ENCODE data around the gene PRRX2. TPM values are rescaled to one million over a fixed set of nuclear protein-coding genes. Genes with fewer than 3 reads are reported as not detected.

PRRX2 gene
- total RNA-seq, 4 donors from 2014 or later, result 9.6 to 32.1 (median 14.9) TPM

DNA sequence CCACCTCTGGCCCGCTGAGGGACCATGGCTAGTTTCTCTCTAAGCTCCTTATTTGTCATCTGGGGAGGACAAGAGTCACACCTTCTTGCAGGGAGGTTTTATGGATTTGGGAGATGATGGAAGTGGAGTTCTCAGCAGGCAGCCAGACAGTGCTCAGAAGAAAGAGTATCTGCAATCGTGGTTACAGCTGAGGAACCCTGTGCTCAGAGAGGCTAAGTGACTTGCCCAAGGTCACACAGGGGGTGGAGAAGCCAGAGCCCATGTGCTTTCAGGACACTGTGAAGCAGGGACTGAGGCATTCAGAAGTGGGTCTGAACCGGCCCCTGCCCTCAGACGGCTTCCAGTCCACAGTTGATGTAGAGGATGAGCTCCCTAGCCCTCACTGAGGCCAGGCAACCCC is 10.8 kb downstream of the PRRX2 start:
- peaks cover 0 to 33% (median 4%) of the 10 kb centered on the region in 4 donors for H3K4me1 ChIP-seq
- no peak overlapping the region for H3K4me3 ChIP-seq
- H3K27ac ChIP-seq, result peak overlapping the region in 1 of 4 donors; percentile 46
- peaks cover 0 to 28% of the 10 kb centered on the region in 2 donors for H3K27me3 ChIP-seq
- no peaks in the 10 kb centered on the region for H3K9me3 ChIP-seq
- H3K36me3 ChIP-seq, result no peaks in the 10 kb centered on the region
- DNase-seq (ENCODE audit: low spot score in 2 of 2), result no peak
- 69 to 77% methylated on average over 2 to 4 of the region's 4 CpGs for WGBS, 2 donors
- no peak for TF ChIP-seq EP300 (IDR thresholded peaks at IDR 0.05)
- TF ChIP-seq, protein P1, sequence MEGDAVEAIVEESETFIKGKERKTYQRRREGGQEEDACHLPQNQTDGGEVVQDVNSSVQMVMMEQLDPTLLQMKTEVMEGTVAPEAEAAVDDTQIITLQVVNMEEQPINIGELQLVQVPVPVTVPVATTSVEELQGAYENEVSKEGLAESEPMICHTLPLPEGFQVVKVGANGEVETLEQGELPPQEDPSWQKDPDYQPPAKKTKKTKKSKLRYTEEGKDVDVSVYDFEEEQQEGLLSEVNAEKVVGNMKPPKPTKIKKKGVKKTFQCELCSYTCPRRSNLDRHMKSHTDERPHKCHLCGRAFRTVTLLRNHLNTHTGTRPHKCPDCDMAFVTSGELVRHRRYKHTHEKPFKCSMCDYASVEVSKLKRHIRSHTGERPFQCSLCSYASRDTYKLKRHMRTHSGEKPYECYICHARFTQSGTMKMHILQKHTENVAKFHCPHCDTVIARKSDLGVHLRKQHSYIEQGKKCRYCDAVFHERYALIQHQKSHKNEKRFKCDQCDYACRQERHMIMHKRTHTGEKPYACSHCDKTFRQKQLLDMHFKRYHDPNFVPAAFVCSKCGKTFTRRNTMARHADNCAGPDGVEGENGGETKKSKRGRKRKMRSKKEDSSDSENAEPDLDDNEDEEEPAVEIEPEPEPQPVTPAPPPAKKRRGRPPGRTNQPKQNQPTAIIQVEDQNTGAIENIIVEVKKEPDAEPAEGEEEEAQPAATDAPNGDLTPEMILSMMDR (IDR thresholded peaks at IDR 0.05), result no peak
- no peak for TF ChIP-seq POLR2A (IDR thresholded peaks at IDR 0.05)

DNA sequence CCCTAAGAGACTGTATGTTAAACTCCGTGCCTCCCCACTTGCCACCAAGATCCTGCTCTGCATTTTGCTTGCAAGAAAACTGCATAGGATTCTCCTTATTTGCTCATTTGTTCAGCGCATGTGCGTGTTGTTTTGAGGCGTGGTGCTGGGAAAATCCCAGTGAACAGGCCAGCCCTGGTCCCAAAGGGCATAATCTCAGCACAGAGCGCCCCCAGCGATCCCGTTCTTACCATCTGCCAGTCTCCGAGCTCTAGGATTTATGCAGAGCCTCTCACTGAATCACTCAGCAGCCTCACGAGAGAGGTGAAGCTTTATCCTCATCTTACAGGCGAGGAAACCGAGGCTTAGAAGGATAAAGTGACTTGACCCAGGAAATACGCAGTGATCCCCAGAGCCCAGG is 11.5 kb downstream of the PRRX2 start:
- peak overlapping the region in 2 of 4 donors; percentile 16 to 34 for H3K27ac ChIP-seq
- H3K27me3 ChIP-seq, result peaks cover 0 to 28% of the 10 kb centered on the region in 2 donors
- DNase-seq (ENCODE audit: low spot score in 2 of 2), result no peak
- H3K36me3 ChIP-seq, result no peaks in the 10 kb centered on the region
- H3K4me3 ChIP-seq, result no peak overlapping the region
- TF ChIP-seq, protein P1 (IDR thresholded peaks at IDR 0.05), result no peak
- no peak for TF ChIP-seq POLR2A (IDR thresholded peaks at IDR 0.05)
- TF ChIP-seq EP300 (IDR thresholded peaks at IDR 0.05), result no peak
- H3K9me3 ChIP-seq, result no peaks in the 10 kb centered on the region
- H3K4me1 ChIP-seq, result peaks cover 0 to 27% (median 4%) of the 10 kb centered on the region in 4 donors
- WGBS, 2 donors, result 65 to 69% methylated on average over 12 of the region's 12 CpGs

DNA sequence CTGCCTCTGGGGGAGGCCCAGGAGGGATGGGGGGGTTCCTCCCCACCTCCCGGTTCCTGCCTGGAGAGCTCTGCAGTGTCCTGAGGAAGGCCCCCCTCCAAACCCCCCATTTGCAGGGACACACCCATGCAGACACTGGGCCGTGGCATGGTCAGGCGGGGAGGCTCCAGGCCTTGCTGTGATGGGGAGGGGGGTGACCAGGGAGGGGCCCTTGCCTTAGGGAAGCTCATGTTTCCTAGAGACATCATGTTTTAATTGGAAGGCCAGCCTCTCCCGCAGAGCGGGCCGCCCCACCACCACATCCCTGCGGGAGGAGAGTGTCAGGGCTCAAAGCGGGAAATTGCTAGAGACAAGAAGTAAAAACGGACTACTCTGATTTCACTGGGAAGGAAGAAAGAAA is 12.0 kb downstream of the PRRX2 start:
- no peaks in the 10 kb centered on the region for H3K36me3 ChIP-seq
- H3K4me1 ChIP-seq, result peaks cover 0 to 27% (median 4%) of the 10 kb centered on the region in 4 donors
- 63 to 64% methylated on average over 8 to 9 of the region's 9 CpGs for WGBS, 2 donors
- DNase-seq (ENCODE audit: low spot score in 2 of 2), result no peak
- H3K27me3 ChIP-seq, result peaks cover 0 to 28% of the 10 kb centered on the region in 2 donors
- H3K27ac ChIP-seq, result peak overlapping the region in 2 of 4 donors; percentile 16 to 34
- no peaks in the 10 kb centered on the region for H3K9me3 ChIP-seq
- TF ChIP-seq, protein P1 (IDR thresholded peaks at IDR 0.05), result no peak
- TF ChIP-seq POLR2A (IDR thresholded peaks at IDR 0.05) (no peak), EP300 (IDR thresholded peaks at IDR 0.05) (no peak)
- H3K4me3 ChIP-seq, result no peak overlapping the region

DNA sequence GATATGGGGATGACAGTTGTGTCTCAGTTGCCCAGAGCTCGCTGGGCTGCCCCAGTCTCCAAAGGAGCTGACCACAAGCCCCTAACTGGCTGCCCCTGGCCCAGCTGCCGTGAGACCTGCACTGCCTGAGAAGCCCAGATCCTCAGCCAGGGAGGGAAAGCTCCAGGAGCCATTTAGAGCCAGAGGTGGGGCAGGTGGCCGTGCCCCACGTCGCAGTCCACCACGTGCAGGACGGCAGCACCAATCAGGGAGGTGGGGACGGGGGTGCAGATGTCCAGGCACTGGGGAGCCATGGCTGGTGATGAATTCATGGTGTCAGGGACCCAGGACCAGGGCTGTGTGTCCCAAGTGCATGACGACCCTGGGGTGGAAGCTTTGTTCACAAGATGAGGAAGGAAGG is 13.4 kb downstream of the PRRX2 start:
- TF ChIP-seq EP300 (IDR thresholded peaks at IDR 0.05) (no peak), POLR2A (IDR thresholded peaks at IDR 0.05) (no peak)
- TF ChIP-seq, protein P1 (IDR thresholded peaks at IDR 0.05), result no peak
- no peaks in the 10 kb centered on the region for H3K9me3 ChIP-seq
- no peak for DNase-seq (ENCODE audit: low spot score in 2 of 2)
- H3K4me3 ChIP-seq, result no peak overlapping the region
- H3K27ac ChIP-seq, result no peak overlapping the region
- 77 to 85% methylated on average over 8 of the region's 9 CpGs for WGBS, 2 donors
- H3K36me3 ChIP-seq, result no peaks in the 10 kb centered on the region
- H3K27me3 ChIP-seq, result peaks cover 0 to 27% of the 10 kb centered on the region in 2 donors
- H3K4me1 ChIP-seq, result peaks cover 0 to 27% (median 4%) of the 10 kb centered on the region in 4 donors

DNA sequence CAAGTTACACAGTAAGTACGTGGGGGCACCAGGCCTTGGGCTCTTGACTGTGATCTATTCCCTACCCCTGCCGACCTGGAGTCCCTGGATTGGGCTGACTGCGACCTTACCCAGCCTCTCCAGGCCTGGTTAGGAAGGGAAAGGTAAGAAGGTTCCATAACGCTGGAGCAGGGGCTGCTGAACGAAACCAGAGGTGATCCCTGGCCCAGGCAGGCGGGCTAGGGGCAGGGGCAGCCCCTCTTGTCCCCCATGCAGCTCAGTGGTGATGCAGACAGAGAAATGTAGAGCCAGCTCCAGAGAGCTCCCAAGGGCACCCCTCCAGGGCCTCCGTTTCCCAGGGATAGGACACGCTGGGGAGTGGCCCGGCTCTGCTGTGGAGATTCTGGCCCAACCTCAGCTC is 14.1 kb downstream of the PRRX2 start:
- TF ChIP-seq EP300 (IDR thresholded peaks at IDR 0.05), result no peak
- no peak for TF ChIP-seq POLR2A (IDR thresholded peaks at IDR 0.05)
- TF ChIP-seq, protein P1 (IDR thresholded peaks at IDR 0.05), result no peak
- peaks cover 0 to 22% of the 10 kb centered on the region in 2 donors for H3K27me3 ChIP-seq
- peaks cover 0 to 27% (median 4%) of the 10 kb centered on the region in 4 donors for H3K4me1 ChIP-seq
- no peaks in the 10 kb centered on the region for H3K9me3 ChIP-seq
- H3K36me3 ChIP-seq, result no peaks in the 10 kb centered on the region
- DNase-seq (ENCODE audit: low spot score in 2 of 2), result no peak
- no peak overlapping the region for H3K4me3 ChIP-seq
- WGBS, 2 donors, result 71 to 86% methylated on average over 9 of the region's 9 CpGs
- H3K27ac ChIP-seq, result no peak overlapping the region
